OCI-LY1 (cell line): ENCODE data around the gene PLXND1.

Source experiments
- H2AFZ ChIP-seq: fragments of 200-600 bp; sonication (generic), shearing (Covaris generic); 2 replicates; pipeline ENCODE4 v1.6.0; 2014; ENCODE audit warnings: antibody characterized with exemption, mild to moderate bottlenecking, low read length
- H3F3A ChIP-seq: fragments of 200-600 bp; sonication (generic), shearing (Covaris generic); 2 replicates; pipeline ENCODE4 v1.6.0; 2014; ENCODE audit warnings: mild to moderate bottlenecking, antibody characterized with exemption, low read length, moderate library complexity; ENCODE audit not compliant: insufficient read depth
- H3K27ac ChIP-seq: fragments of 200-600 bp; sonication (generic); 2 replicates; pipeline ENCODE4 v1.5.1; 2014; ENCODE audit warnings: low read length, mixed run types, mild to moderate bottlenecking, low read depth; ENCODE audit not compliant: poor library complexity, severe bottlenecking
- H3K27me3 ChIP-seq: fragments of 200-600 bp; sonication (generic); 2 replicates; pipeline ENCODE4 v1.6.0; 2014; ENCODE audit warnings: antibody characterized with exemption, mild to moderate bottlenecking, low read length, moderate library complexity; ENCODE audit not compliant: insufficient read depth
- H3K36me3 ChIP-seq: fragments of 200-600 bp; sonication (generic); 2 replicates; pipeline ENCODE4 v1.6.1; 2014; ENCODE audit warnings: mild to moderate bottlenecking, antibody characterized with exemption, low read length, moderate library complexity, mixed read lengths; ENCODE audit not compliant: insufficient read depth
- H3K4me1 ChIP-seq: fragments of 200-600 bp; sonication (generic); 2 replicates; pipeline ENCODE4 v1.5.1; 2014; ENCODE audit warnings: mild to moderate bottlenecking, low read length, moderate library complexity; ENCODE audit not compliant: insufficient read depth, severe bottlenecking
- H3K4me2 ChIP-seq: fragments of 200-600 bp; sonication (generic), shearing (Covaris generic); 2 replicates; pipeline ENCODE4 v1.6.1; 2014; ENCODE audit warnings: low read length
- H3K4me3 ChIP-seq: fragments of 200-600 bp; sonication (generic); 2 replicates; pipeline ENCODE4 v1.5.1; 2014; ENCODE audit warnings: low read length, low read depth, mild to moderate bottlenecking, mixed read lengths; ENCODE audit not compliant: poor library complexity, severe bottlenecking
- H3K79me2 ChIP-seq: fragments of 200-600 bp; shearing (Covaris generic); 2 replicates; pipeline ENCODE4 v1.6.1; 2016; ENCODE audit warnings: mixed run types, low read length, mixed read lengths; ENCODE audit not compliant: insufficient read depth
- H3K9ac ChIP-seq: fragments of 200-600 bp; sonication (generic), shearing (Covaris generic); 2 replicates; pipeline ENCODE4 v1.6.1; 2014; ENCODE audit warnings: mild to moderate bottlenecking, low read length, mixed read lengths
- H3K9me2 ChIP-seq: fragments of 200-600 bp; sonication (generic), shearing (Covaris generic); 2 replicates; pipeline ENCODE4 v1.6.1; 2014; ENCODE audit warnings: low read depth, mild to moderate bottlenecking, low read length, mixed read lengths
- H3K9me3 ChIP-seq: fragments of 200-600 bp; shearing (Covaris generic); 2 replicates; pipeline ENCODE4 v1.6.1; 2014; ENCODE audit warnings: low read length, mixed read lengths
- H4K20me1 ChIP-seq: fragments of 200-600 bp; sonication (generic), shearing (Covaris generic); 2 replicates; pipeline ENCODE4 v1.6.0; 2016; ENCODE audit warnings: mild to moderate bottlenecking, low read length; ENCODE audit not compliant: insufficient read depth
- CTCF ChIP-seq: fragments of 200-600 bp; sonication (generic), shearing (Covaris generic); IDR thresholded peaks from 2 replicates; pipeline ENCODE4 v1.5.1; 2017; ENCODE audit warnings: mild to moderate bottlenecking, antibody characterized with exemption, low read length, moderate library complexity, mixed read lengths
- EZH2 ChIP-seq: fragments of 200-600 bp; sonication (generic), shearing (Covaris generic); IDR thresholded peaks from 2 replicates; pipeline ENCODE4 v1.8.0; 2017; ENCODE audit warnings: borderline replicate concordance, mixed run types, mild to moderate bottlenecking, antibody characterized with exemption, low read length, moderate library complexity, mixed read lengths

The PLXND1 gene

GRCh38 chr3:129593595-129594339 lies 12.7 kb downstream of the PLXND1 start:
- H3K9ac ChIP-seq: no peak overlapping the region
- H3K4me2 ChIP-seq: no peak overlapping the region

GRCh38 chr3:129593230-129593594 lies 13.3 kb downstream of the PLXND1 start:
- H3K79me2 ChIP-seq: no peaks in the 10 kb centered on the region
- no peak overlapping the region for H3K27ac ChIP-seq
- peaks cover 22% of the 10 kb centered on the region for H3K4me1 ChIP-seq
- H3K4me2 ChIP-seq: peak overlapping the region; percentile 15; the same call in 1 of the 2 replicates
- peak; percentile 54 for TF ChIP-seq CTCF
- TF ChIP-seq EZH2: no peak
- no peak overlapping the region for H3K4me3 ChIP-seq
- H2AFZ ChIP-seq: no peak overlapping the region
- H3K36me3 ChIP-seq: no peaks in the 10 kb centered on the region
- no peak overlapping the region for H3K9ac ChIP-seq
- H3K9me3 ChIP-seq: no peaks in the 10 kb centered on the region
- H3K9me2 ChIP-seq: no peaks in the 10 kb centered on the region
- no peaks in the 10 kb centered on the region for H4K20me1 ChIP-seq
- H3F3A ChIP-seq: no peaks in the 10 kb centered on the region
- H3K27me3 ChIP-seq: peaks cover 22% of the 10 kb centered on the region; the same call in 1 of the 2 replicates

More at GRCh38 chr3:129593595-129594339, 12.7 kb downstream of the PLXND1 start:
- Histone ChIP-seq H3K36me3 (no peaks in the 10 kb centered on the region), H3F3A (no peaks in the 10 kb centered on the region), H3K9me3 (no peaks in the 10 kb centered on the region), H3K27me3 (peaks cover 23% of the 10 kb centered on the region; the same call in 1 of the 2 replicates), H3K79me2 (no peaks in the 10 kb centered on the region), H4K20me1 (no peaks in the 10 kb centered on the region), H3K4me1 (peaks cover 22% of the 10 kb centered on the region), H3K27ac (no peak overlapping the region), H3K4me3 (no peak overlapping the region), H2AFZ (no peak overlapping the region), H3K9me2 (no peaks in the 10 kb centered on the region)
- TF ChIP-seq CTCF (no peak; the same call in 1 of the 2 replicates), EZH2 (no peak)

- Histone ChIP-seq H3K9me2 (no peaks in the 10 kb centered on the region), H3K27me3 (peaks cover 19% of the 10 kb centered on the region; the same call in 1 of the 2 replicates), H3K9ac (no peak overlapping the region), H2AFZ (no peak overlapping the region), H3K9me3 (no peaks in the 10 kb centered on the region), H3K36me3 (no peaks in the 10 kb centered on the region), H3F3A (no peaks in the 10 kb centered on the region), H3K4me3 (no peak overlapping the region), H3K27ac (no peak overlapping the region), H4K20me1 (no peaks in the 10 kb centered on the region), H3K79me2 (no peaks in the 10 kb centered on the region), H3K4me2 (peak overlapping the region; percentile 15; the same call in 1 of the 2 replicates), H3K4me1 (peaks cover 22% of the 10 kb centered on the region)
- TF ChIP-seq EZH2: no peak
- no peak for TF ChIP-seq CTCF
Measured at GRCh38 chr3:129592381-129593131, 13.9 kb downstream of the PLXND1 start.
